Heart left ventricle (tissue), 13 donors: Measurements from ENCODE around the gene TTLL11.

Experiments used
- CTCF ChIP-seq, 12 donors: fragments of 200-600 bp; sonication (generic) in 4 of 12; IDR thresholded peaks; one replicate each; pipeline versions ENCODE4 v1.5.0 to v1.8.0; 2018 to 2022; ENCODE audit warnings: antibody characterized with exemption in 12 of 12, mild to moderate bottlenecking in 5 of 12
- POLR2A ChIP-seq, 2 donors: fragments of 450-650 bp; IDR thresholded peaks; one replicate each; pipeline ENCODE4 v1.6.1; 2017; ENCODE audit warnings: antibody characterized with exemption in 2 of 2, mild to moderate bottlenecking in 2 of 2, moderate library complexity in 2 of 2
- donor health status: ischemic (EF 13 %, LVEDD 7.1; RV severe dilation, severe dysfunction).
- donor health status: DM: no; HTN: yes; CAD: no.
- donor health status: DM: no; HTN: no; CAD: no.
- donor health status: ischemic (EF 25% LVEDD 6.9; RV normal size, moderate dysfunction).
- donor health status: ischemic (EF 25% LVEDD 5.7; RV mildly dilated, moderate dysfunction).
- donor health status: ischemic (EF 35%, LVEDD 5.7; RV mildly dilated, moderate dysfunction).
- donor health status: nonischemic (EF 11% LVEDD 7.7; RV severe dilation, severe dysfunction).
- donor health status: DM: yes; HTN: yes; CAD: no.
- donor health status: PGD.
- donor health status: ischemic (EF 29% LVEDD 5.4; RV normal size, mild dysfunction).
- donor health status: nonischemic (EF 23%, LVEDD 6.1; RV moderate dilation, normal function).

GRCh38 chr9:122130837-122131236, 37.7 kb upstream of the TTLL11 start:
- no peak for TF ChIP-seq POLR2A (IDR thresholded peaks at IDR 0.05)
- TF ChIP-seq CTCF (IDR thresholded peaks at IDR 0.05): no peak
